Neuron (in vitro differentiated cells): ENCODE measurements around the gene EIF1.
"Not testable (repeated sequence)": the region's sequence is repeated elsewhere in the genome, so short reads cannot be mapped to it uniquely, and the experiment has no call there.

Experiments
- H2AFZ ChIP-seq: one replicate; pipeline ENCODE4 v1.6.1; 2013; ENCODE audit warnings: low read depth, mild to moderate bottlenecking, inconsistent platforms, low read length, moderate library complexity
- H3K27me3 ChIP-seq: one replicate; pipeline ENCODE4 v1.6.1; 2013; ENCODE audit warnings: low read length; ENCODE audit not compliant: insufficient read depth
- H3K36me3 ChIP-seq: one replicate; pipeline ENCODE4 v1.6.1; 2013; ENCODE audit warnings: low read length; ENCODE audit not compliant: insufficient read depth
- H3K4me1 ChIP-seq: one replicate; pipeline ENCODE4 v1.6.1; 2013; ENCODE audit warnings: low read length; ENCODE audit not compliant: insufficient read depth
- H3K4me3 ChIP-seq: 2 replicates; pipeline ENCODE4 v1.5.1; 2013; ENCODE audit warnings: mild to moderate bottlenecking, low read length, moderate library complexity
- H3K9me3 ChIP-seq: one replicate; pipeline ENCODE4 v1.6.1; 2013; ENCODE audit warnings: low read length

EIF1 gene

GRCh38 chr17:41660221-41660711, 28.4 kb upstream of the EIF1 start:
- peaks cover 21% of the 10 kb centered on the region for H3K27me3 ChIP-seq
- H2AFZ ChIP-seq = no peak overlapping the region
- H3K4me1 ChIP-seq = no peaks in the 10 kb centered on the region
- H3K9me3 ChIP-seq = no peaks in the 10 kb centered on the region
- no peaks in the 10 kb centered on the region for H3K36me3 ChIP-seq
- H3K4me3 ChIP-seq = no peak overlapping the region

GRCh38 chr17:41663451-41664171, 25.1 kb upstream of the EIF1 start:
- Histone ChIP-seq H2AFZ (no peak overlapping the region), H3K4me3 (no peak overlapping the region), H3K9me3 (no peaks in the 10 kb centered on the region), H3K4me1 (peaks cover 15% of the 10 kb centered on the region), H3K36me3 (no peaks in the 10 kb centered on the region), H3K27me3 (peaks cover 9% of the 10 kb centered on the region)

GRCh38 chr17:41664172-41664457, 24.6 kb upstream of the EIF1 start:
- no peak overlapping the region for H2AFZ ChIP-seq
- H3K4me1 ChIP-seq = peaks cover 15% of the 10 kb centered on the region
- H3K36me3 ChIP-seq = no peaks in the 10 kb centered on the region
- H3K27me3 ChIP-seq = peaks cover 5% of the 10 kb centered on the region
- H3K9me3 ChIP-seq = no peaks in the 10 kb centered on the region
- H3K4me3 ChIP-seq = no peak overlapping the region

GRCh38 chr17:41664587-41665565, 23.8 kb upstream of the EIF1 start:
- H2AFZ ChIP-seq = no peak overlapping the region
- H3K4me3 ChIP-seq = no peak overlapping the region
- H3K9me3 ChIP-seq = no peaks in the 10 kb centered on the region
- no peaks in the 10 kb centered on the region for H3K36me3 ChIP-seq
- peaks cover 15% of the 10 kb centered on the region for H3K4me1 ChIP-seq
- peaks cover 5% of the 10 kb centered on the region for H3K27me3 ChIP-seq

GRCh38 chr17:41665566-41666236, 23.0 kb upstream of the EIF1 start:
- H3K27me3 ChIP-seq = peaks cover 5% of the 10 kb centered on the region
- H3K4me1 ChIP-seq = peaks cover 15% of the 10 kb centered on the region
- H3K9me3 ChIP-seq = no peaks in the 10 kb centered on the region
- peak overlapping the region; percentile 89 for H2AFZ ChIP-seq
- peak overlapping the region; percentile 48 for H3K4me3 ChIP-seq
- H3K36me3 ChIP-seq = no peaks in the 10 kb centered on the region

- Histone ChIP-seq H2AFZ (peak overlapping the region; percentile 89), H3K27me3 (peaks cover 5% of the 10 kb centered on the region), H3K36me3 (no peaks in the 10 kb centered on the region), H3K4me3 (peak overlapping the region; percentile 48), H3K4me1 (peaks cover 15% of the 10 kb centered on the region), H3K9me3 (no peaks in the 10 kb centered on the region)
These were observed 22.4 kb upstream of the EIF1 start for GRCh38 chr17:41666237-41666641.

GRCh38 chr17:41666708-41667279, 21.9 kb upstream of the EIF1 start:
- peak overlapping the region; percentile 48 for H3K4me3 ChIP-seq

GRCh38 chr17:41667280-41668041, 21.2 kb upstream of the EIF1 start:
- Histone ChIP-seq H2AFZ (peak overlapping the region; percentile 48), H3K4me3 (no peak overlapping the region)

More at GRCh38 chr17:41666708-41667279, 21.9 kb upstream of the EIF1 start:
- Histone ChIP-seq H3K4me1 (peaks cover 15% of the 10 kb centered on the region), H2AFZ (peak overlapping the region; percentile 48), H3K27me3 (peaks cover 5% of the 10 kb centered on the region), H3K9me3 (no peaks in the 10 kb centered on the region), H3K36me3 (no peaks in the 10 kb centered on the region)

GRCh38 chr17:41672153-41672552, 16.5 kb upstream of the EIF1 start:
- Histone ChIP-seq H3K4me1 (peaks cover 2% of the 10 kb centered on the region), H3K27me3 (peaks cover 5% of the 10 kb centered on the region), H3K4me3 (no peak overlapping the region), H2AFZ (no peak overlapping the region), H3K36me3 (no peaks in the 10 kb centered on the region), H3K9me3 (no peaks in the 10 kb centered on the region)

More at GRCh38 chr17:41667280-41668041, 21.2 kb upstream of the EIF1 start:
- Histone ChIP-seq H3K9me3 (no peaks in the 10 kb centered on the region), H3K4me1 (peaks cover 15% of the 10 kb centered on the region), H3K36me3 (no peaks in the 10 kb centered on the region), H3K27me3 (peaks cover 5% of the 10 kb centered on the region)

- not testable (repeated sequence) for H3K4me3 ChIP-seq, H3K9me3 ChIP-seq, H3K4me1 ChIP-seq, H3K36me3 ChIP-seq, H2AFZ ChIP-seq, H3K27me3 ChIP-seq
These were observed 13.3 kb upstream of the EIF1 start for GRCh38 chr17:41675157-41676057.

GRCh38 chr17:41676058-41676419, 12.6 kb upstream of the EIF1 start:
- H3K9me3 ChIP-seq = no peaks in the 10 kb centered on the region
- H3K36me3 ChIP-seq = no peaks in the 10 kb centered on the region
- no peaks in the 10 kb centered on the region for H3K4me1 ChIP-seq
- no peak overlapping the region for H3K4me3 ChIP-seq
- H3K27me3 ChIP-seq = no peaks in the 10 kb centered on the region
- no peak overlapping the region for H2AFZ ChIP-seq
